ENCODE measurements around the gene C2CD4B.

C2CD4B gene

GRCh38 chr15:62118520-62119226 lies 46.4 kb downstream of the C2CD4B start:
- DNase-seq = no peak

- DNase-seq = no peak
These were observed 49.2 kb downstream of the C2CD4B start for GRCh38 chr15:62115847-62116246.
